ENCODE results near the gene EDN2. TPM values are rescaled to one million over a fixed set of nuclear protein-coding genes. Genes with fewer than 3 reads are reported as not detected.

The EDN2 gene
- total RNA-seq, 4 donors from 2014 or later: 0.50 to 1.1 TPM; not detected in 2

DNA sequence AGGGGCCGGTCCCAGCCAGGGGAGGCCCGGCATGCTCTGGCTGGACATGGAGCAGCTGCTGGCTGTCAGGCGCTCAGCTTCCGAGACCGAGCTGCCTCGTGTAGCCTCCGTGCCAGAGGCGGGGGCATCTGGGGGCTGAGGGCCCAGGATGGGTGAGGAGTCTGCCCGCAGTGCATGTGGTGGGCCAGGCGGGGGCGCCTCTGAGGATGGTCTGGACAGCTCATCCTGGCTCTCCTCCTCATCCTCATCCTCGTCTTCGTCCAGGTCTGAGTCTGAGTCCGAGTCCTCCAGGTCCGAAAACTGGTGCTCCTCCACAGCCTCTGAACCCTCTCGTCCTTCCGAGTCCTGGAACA, 28.9 kb upstream of the EDN2 start:
- no peaks in the 10 kb centered on the region for H3K27me3 ChIP-seq
- WGBS, 2 donors (ENCODE audit: low coverage in 1 of 2): no CpG with 5 or more reads among the region's 17 CpGs

GRCh38 chr1:41512701-41513382, 28.4 kb upstream of the EDN2 start:
- H3K9me3 ChIP-seq: no peaks in the 10 kb centered on the region

More for the DNA sequence above, 28.9 kb upstream of the EDN2 start:
- no peak for ATAC-seq
- peaks cover 0 to 17% of the 10 kb centered on the region in 2 donors for H3K36me3 ChIP-seq
- no peak for TF ChIP-seq POLR2A (IDR thresholded peaks at IDR 0.05)
- no peak for TF ChIP-seq EP300 (IDR thresholded peaks at IDR 0.05)
- TF ChIP-seq POLR2AphosphoS5 (IDR thresholded peaks at IDR 0.05): no peak
- no peak for TF ChIP-seq CTCF (IDR thresholded peaks at IDR 0.05)
- H3K27ac ChIP-seq: no peak overlapping the region
- H3K4me3 ChIP-seq: no peak overlapping the region
- peaks cover 0 to 25% (median 7%) of the 10 kb centered on the region in 3 donors for H3K4me1 ChIP-seq
- H3K9me3 ChIP-seq: no peaks in the 10 kb centered on the region

GRCh38 chr1:41511239-41511540, 26.7 kb upstream of the EDN2 start:
- TF ChIP-seq POLR2AphosphoS5 (IDR thresholded peaks at IDR 0.05): no peak
- TF ChIP-seq CTCF (IDR thresholded peaks at IDR 0.05): no peak
- TF ChIP-seq POLR2A (IDR thresholded peaks at IDR 0.05): no peak
- no peak for TF ChIP-seq EP300 (IDR thresholded peaks at IDR 0.05)
- Histone ChIP-seq H3K36me3 (peaks cover 0 to 17% of the 10 kb centered on the region in 2 donors), H3K27me3 (no peaks in the 10 kb centered on the region), H3K4me3 (no peak overlapping the region), H3K9me3 (no peaks in the 10 kb centered on the region), H3K4me1 (peaks cover 0 to 14% (median 4%) of the 10 kb centered on the region in 3 donors), H3K27ac (no peak overlapping the region)
- WGBS, 2 donors (ENCODE audit: low coverage in 1 of 2): 90 to 92% methylated on average over 2 to 3 of the region's 7 CpGs
- no peak for ATAC-seq

More at GRCh38 chr1:41512701-41513382, 28.4 kb upstream of the EDN2 start:
- no peak for ATAC-seq
- WGBS, 2 donors (ENCODE audit: low coverage in 1 of 2): 100% methylated on average over 1 of the region's 27 CpGs; no CpG with 5 or more reads in 1 of the 2 donors
- no peak overlapping the region for H3K4me3 ChIP-seq
- TF ChIP-seq EP300 (IDR thresholded peaks at IDR 0.05): no peak
- TF ChIP-seq CTCF (IDR thresholded peaks at IDR 0.05): no peak
- TF ChIP-seq POLR2A (IDR thresholded peaks at IDR 0.05): no peak
- no peak for TF ChIP-seq POLR2AphosphoS5 (IDR thresholded peaks at IDR 0.05)
- H3K36me3 ChIP-seq: peaks cover 0 to 17% of the 10 kb centered on the region in 2 donors
- peaks cover 0 to 25% (median 7%) of the 10 kb centered on the region in 3 donors for H3K4me1 ChIP-seq
- H3K27ac ChIP-seq: no peak overlapping the region
- H3K27me3 ChIP-seq: no peaks in the 10 kb centered on the region

GRCh38 chr1:41510531-41511238, 26.2 kb upstream of the EDN2 start:
- no peak overlapping the region for H3K4me3 ChIP-seq
- ATAC-seq: no peak
- H3K36me3 ChIP-seq: peaks cover 0 to 17% of the 10 kb centered on the region in 2 donors
- no peaks in the 10 kb centered on the region for H3K9me3 ChIP-seq
- peaks cover 0 to 9% (median 1%) of the 10 kb centered on the region in 3 donors for H3K4me1 ChIP-seq
- 97% methylated on average over 8 of the region's 41 CpGs; no CpG with 5 or more reads in 1 of the 2 donors for WGBS, 2 donors (ENCODE audit: low coverage in 1 of 2)
- no peak overlapping the region for H3K27ac ChIP-seq
- TF ChIP-seq EP300 (IDR thresholded peaks at IDR 0.05) (no peak), POLR2A (IDR thresholded peaks at IDR 0.05) (no peak), CTCF (IDR thresholded peaks at IDR 0.05) (no peak), POLR2AphosphoS5 (IDR thresholded peaks at IDR 0.05) (no peak)
- no peaks in the 10 kb centered on the region for H3K27me3 ChIP-seq

- Histone ChIP-seq H3K27me3 (no peaks in the 10 kb centered on the region), H3K36me3 (peaks cover 0 to 17% of the 10 kb centered on the region in 2 donors), H3K27ac (no peak overlapping the region), H3K9me3 (no peaks in the 10 kb centered on the region), H3K4me3 (no peak overlapping the region), H3K4me1 (no peaks in the 10 kb centered on the region)
- no peak for ATAC-seq
- 73 to 80% methylated on average over 2 to 6 of the region's 9 CpGs for WGBS, 2 donors (ENCODE audit: low coverage in 1 of 2)
- TF ChIP-seq CTCF (IDR thresholded peaks at IDR 0.05) (no peak), EP300 (IDR thresholded peaks at IDR 0.05) (no peak), POLR2A (IDR thresholded peaks at IDR 0.05) (no peak), POLR2AphosphoS5 (IDR thresholded peaks at IDR 0.05) (no peak)
Measured at GRCh38 chr1:41509270-41509671, 24.8 kb upstream of the EDN2 start.

Measured in gastroesophageal sphincter (tissue), 4 donors.